ENCODE data around the gene VSTM2B. TPM values are rescaled to one million over a fixed set of nuclear protein-coding genes. Genes with fewer than 3 reads are reported as not detected.

Gene VSTM2B
- total and polyA plus RNA-seq, 2 of the 13 experiments (the other 11 are each of a cell fraction or from before 2014, with no cell fraction given), result not detected

- TF ChIP-seq ZNF788 (CRISPR knock-in tag; IDR thresholded peaks at IDR 0.05; ENCODE audit: borderline replicate concordance) (peak; percentile 69; the same call in 1 of the 2 replicates), ZNF652 (CRISPR knock-in tag; IDR thresholded peaks at IDR 0.05; ENCODE audit: borderline replicate concordance, low read depth) (no peak), ZNF460 (CRISPR knock-in tag; IDR thresholded peaks at IDR 0.05; ENCODE audit: borderline replicate concordance) (no peak), ZBTB8A (CRISPR knock-in tag; IDR thresholded peaks at IDR 0.05; ENCODE audit: borderline replicate concordance, low read depth) (peak; percentile 80; the same call in 1 of the 2 replicates), PPARG (CRISPR knock-in tag; conservative IDR thresholded peaks at IDR 0.05) (no peak), NR2F6 (IDR thresholded peaks at IDR 0.05) (peak; percentile 33; the same call in 1 of the 2 replicates), NR2F6 (CRISPR knock-in tag; IDR thresholded peaks at IDR 0.05) (no peak), ZFY (CRISPR knock-in tag; IDR thresholded peaks at IDR 0.05) (peak; percentile 65), POLR2AphosphoS5 (IDR thresholded peaks at IDR 0.05; ENCODE audit: low read depth, low read length) (peak; percentile 100), ZNF432 (CRISPR knock-in tag; IDR thresholded peaks at IDR 0.05; ENCODE audit: borderline replicate concordance) (no peak), ZFP36 (IDR thresholded peaks at IDR 0.05; ENCODE audit: borderline replicate concordance, low read depth, low read length, partially characterized antibody) (no peak), HOXA9 (CRISPR knock-in tag; IDR thresholded peaks at IDR 0.05; ENCODE audit: borderline replicate concordance) (peak; percentile 24; the same call in 1 of the 2 replicates), TSC22D2 (CRISPR knock-in tag; IDR thresholded peaks at IDR 0.05; ENCODE audit: borderline replicate concordance) (no peak; the same call in 1 of the 2 replicates), ZNF441 (CRISPR knock-in tag; IDR thresholded peaks at IDR 0.05; ENCODE audit: borderline replicate concordance) (0 out of 2 replicates have a peak, but pooled peaks have one; percentile 26), JARID2 (CRISPR knock-in tag; IDR thresholded peaks at IDR 0.05; ENCODE audit: insufficient replicate concordance) (no peak), CERS6 (CRISPR knock-in tag; IDR thresholded peaks at IDR 0.05) (no peak), HDAC2 (CRISPR knock-in tag; IDR thresholded peaks at IDR 0.05) (peak; percentile 88), NBN (conservative IDR thresholded peaks at IDR 0.05) (no peak), ZKSCAN1 (IDR thresholded peaks at IDR 0.05; ENCODE audit: low read length) (no peak), CREM (IDR thresholded peaks at IDR 0.05) (peak; percentile 100), CREM (CRISPR knock-in tag; IDR thresholded peaks at IDR 0.05) (peak; percentile 96), RNF2 (conservative IDR thresholded peaks at IDR 0.05; ENCODE audit: low read depth) (peak; percentile 43; the same call in 1 of the 2 replicates), CBFB (CRISPR knock-in tag; IDR thresholded peaks at IDR 0.05) (no peak), ZNF180 (CRISPR knock-in tag; IDR thresholded peaks at IDR 0.05; ENCODE audit: borderline replicate concordance, low read depth) (no peak), ZNF782 (CRISPR knock-in tag; IDR thresholded peaks at IDR 0.05; ENCODE audit: borderline replicate concordance) (peak; percentile 61; the same call in 1 of the 2 replicates), HNRNPL (IDR thresholded peaks at IDR 0.05; ENCODE audit: low read depth, low read length) (no peak), ZNF121 (CRISPR knock-in tag; IDR thresholded peaks at IDR 0.05) (no peak)
- TF ChIP-seq, protein P1, sequence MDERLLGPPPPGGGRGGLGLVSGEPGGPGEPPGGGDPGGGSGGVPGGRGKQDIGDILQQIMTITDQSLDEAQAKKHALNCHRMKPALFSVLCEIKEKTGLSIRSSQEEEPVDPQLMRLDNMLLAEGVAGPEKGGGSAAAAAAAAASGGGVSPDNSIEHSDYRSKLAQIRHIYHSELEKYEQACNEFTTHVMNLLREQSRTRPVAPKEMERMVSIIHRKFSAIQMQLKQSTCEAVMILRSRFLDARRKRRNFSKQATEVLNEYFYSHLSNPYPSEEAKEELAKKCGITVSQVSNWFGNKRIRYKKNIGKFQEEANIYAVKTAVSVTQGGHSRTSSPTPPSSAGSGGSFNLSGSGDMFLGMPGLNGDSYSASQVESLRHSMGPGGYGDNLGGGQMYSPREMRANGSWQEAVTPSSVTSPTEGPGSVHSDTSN (CRISPR knock-in tag; IDR thresholded peaks at IDR 0.05), result no peak; the same call in 1 of the 2 replicates
- TF ChIP-seq, protein P2, sequence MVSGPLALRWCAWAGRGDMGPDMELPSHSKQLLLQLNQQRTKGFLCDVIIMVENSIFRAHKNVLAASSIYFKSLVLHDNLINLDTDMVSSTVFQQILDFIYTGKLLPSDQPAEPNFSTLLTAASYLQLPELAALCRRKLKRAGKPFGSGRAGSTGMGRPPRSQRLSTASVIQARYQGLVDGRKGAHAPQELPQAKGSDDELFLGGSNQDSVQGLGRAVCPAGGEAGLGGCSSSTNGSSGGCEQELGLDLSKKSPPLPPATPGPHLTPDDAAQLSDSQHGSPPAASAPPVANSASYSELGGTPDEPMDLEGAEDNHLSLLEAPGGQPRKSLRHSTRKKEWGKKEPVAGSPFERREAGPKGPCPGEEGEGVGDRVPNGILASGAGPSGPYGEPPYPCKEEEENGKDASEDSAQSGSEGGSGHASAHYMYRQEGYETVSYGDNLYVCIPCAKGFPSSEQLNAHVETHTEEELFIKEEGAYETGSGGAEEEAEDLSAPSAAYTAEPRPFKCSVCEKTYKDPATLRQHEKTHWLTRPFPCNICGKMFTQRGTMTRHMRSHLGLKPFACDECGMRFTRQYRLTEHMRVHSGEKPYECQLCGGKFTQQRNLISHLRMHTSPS (CRISPR knock-in tag; IDR thresholded peaks at IDR 0.05; ENCODE audit: low read depth), result 0 out of 2 replicates have a peak, but pooled peaks have one; percentile 40
These were observed 80.0 kb downstream of the VSTM2B start, which contains the start of gene POP4 (continued) for GRCh38 chr19:29605653-29606419.
